Measurements from ENCODE around the gene TRIM65.
"Not testable (repeated sequence)": the region's sequence is repeated elsewhere in the genome, so short reads cannot be mapped to it uniquely, and the experiment has no call there.

DNA sequence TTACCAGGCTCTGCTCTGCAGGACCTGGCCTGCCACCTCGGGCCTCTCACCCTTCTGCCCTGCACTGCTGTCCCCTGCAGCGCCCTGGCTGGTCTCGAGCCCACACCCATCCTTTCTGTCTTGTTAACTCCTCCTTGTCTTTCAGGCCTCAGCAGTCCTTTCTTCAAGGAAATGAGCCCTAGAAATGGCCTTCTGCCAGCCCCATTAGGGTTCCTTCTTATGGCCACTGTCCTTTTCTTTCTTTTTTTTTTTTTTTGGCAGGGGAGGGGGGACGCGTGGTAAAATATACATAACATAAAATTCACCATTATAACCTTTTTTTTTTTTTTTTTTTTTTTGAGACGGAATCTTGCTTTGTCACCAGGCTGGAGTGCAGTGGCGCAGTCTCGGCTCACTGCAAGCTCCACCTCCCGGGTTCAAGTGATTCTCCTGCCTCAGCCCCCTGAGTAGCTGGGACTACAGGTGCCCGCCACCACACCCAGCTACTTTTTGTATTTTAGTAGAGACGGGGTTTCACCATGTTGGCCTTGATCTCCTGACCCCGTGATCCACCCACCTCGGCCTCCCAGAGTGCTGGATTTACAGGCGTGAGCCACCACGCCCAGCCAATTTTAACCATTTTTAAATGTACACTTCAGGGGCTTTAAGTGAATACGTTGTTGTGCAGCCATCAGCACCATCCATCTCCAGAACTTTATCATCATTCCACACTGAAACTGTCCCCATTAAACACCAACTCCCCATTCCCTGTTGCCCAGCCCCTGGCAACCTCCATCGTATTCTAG is 31.2 kb downstream of the TRIM65 start:
- TF ChIP-seq, protein P1, sequence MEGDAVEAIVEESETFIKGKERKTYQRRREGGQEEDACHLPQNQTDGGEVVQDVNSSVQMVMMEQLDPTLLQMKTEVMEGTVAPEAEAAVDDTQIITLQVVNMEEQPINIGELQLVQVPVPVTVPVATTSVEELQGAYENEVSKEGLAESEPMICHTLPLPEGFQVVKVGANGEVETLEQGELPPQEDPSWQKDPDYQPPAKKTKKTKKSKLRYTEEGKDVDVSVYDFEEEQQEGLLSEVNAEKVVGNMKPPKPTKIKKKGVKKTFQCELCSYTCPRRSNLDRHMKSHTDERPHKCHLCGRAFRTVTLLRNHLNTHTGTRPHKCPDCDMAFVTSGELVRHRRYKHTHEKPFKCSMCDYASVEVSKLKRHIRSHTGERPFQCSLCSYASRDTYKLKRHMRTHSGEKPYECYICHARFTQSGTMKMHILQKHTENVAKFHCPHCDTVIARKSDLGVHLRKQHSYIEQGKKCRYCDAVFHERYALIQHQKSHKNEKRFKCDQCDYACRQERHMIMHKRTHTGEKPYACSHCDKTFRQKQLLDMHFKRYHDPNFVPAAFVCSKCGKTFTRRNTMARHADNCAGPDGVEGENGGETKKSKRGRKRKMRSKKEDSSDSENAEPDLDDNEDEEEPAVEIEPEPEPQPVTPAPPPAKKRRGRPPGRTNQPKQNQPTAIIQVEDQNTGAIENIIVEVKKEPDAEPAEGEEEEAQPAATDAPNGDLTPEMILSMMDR (IDR thresholded peaks at IDR 0.05; ENCODE audit: low read depth, low read length), result not testable (repeated sequence)
- not testable (repeated sequence) for TF ChIP-seq EZH2phosphoT487 (IDR thresholded peaks at IDR 0.05; ENCODE audit: low read depth)

Measured in OCI-LY3 (cell line).